Stimulated activated CD8-positive, alpha-beta memory T cell treated with anti-CD3 and anti-CD28 coated beads, Interleukin-7, amount 100 ng/mL, for 4 hours (primary cell): Measurements from ENCODE around the gene TNXB.
"Not testable (repeated sequence)": the region's sequence is repeated elsewhere in the genome, so short reads cannot be mapped to it uniquely, and the experiment has no call there.

Source experiments
- DNase-seq, 2 donors: peaks; one replicate each; pipeline ENCODE4 v3.0.0-alpha.2; 2020; ENCODE audit warnings: low read depth in 2 of 2

Gene TNXB

GRCh38 chr6:32086661-32087573 lies 22.2 kb downstream of the TNXB start:
- no peak for DNase-seq

GRCh38 chr6:32085759-32086459 lies 23.2 kb downstream of the TNXB start:
- no peak for DNase-seq

- DNase-seq, result no peak
Observed at GRCh38 chr6:32084780-32085179, 24.4 kb downstream of the TNXB start.

- no peak for DNase-seq
Observed at GRCh38 chr6:32083812-32084768, 25.0 kb downstream of the TNXB start.

- DNase-seq, result no peak
Observed at GRCh38 chr6:32082935-32083334, 26.2 kb downstream of the TNXB start.

GRCh38 chr6:32082478-32082877 lies 26.7 kb downstream of the TNXB start:
- DNase-seq, result no peak

- no peak for DNase-seq
Observed at GRCh38 chr6:32081168-32081990, 27.8 kb downstream of the TNXB start.

GRCh38 chr6:32079566-32080290 lies 29.4 kb downstream of the TNXB start:
- DNase-seq, result no peak

- no peak for DNase-seq
Observed at GRCh38 chr6:32076321-32076809, 32.8 kb downstream of the TNXB start.

- no peak for DNase-seq
Observed at GRCh38 chr6:32075781-32076180, 33.4 kb downstream of the TNXB start.

GRCh38 chr6:32074996-32075532 lies 34.1 kb downstream of the TNXB start:
- no peak for DNase-seq

GRCh38 chr6:32073613-32074012 lies 35.5 kb downstream of the TNXB start:
- no peak for DNase-seq

- no peak for DNase-seq
Observed at GRCh38 chr6:32073101-32073500, 36.0 kb downstream of the TNXB start.

- DNase-seq, result no peak
Observed at GRCh38 chr6:32070814-32071543, 38.2 kb downstream of the TNXB start.

GRCh38 chr6:32069878-32070515 lies 39.1 kb downstream of the TNXB start:
- DNase-seq, result no peak

- DNase-seq, result no peak
Observed at GRCh38 chr6:32069460-32069859, 39.7 kb downstream of the TNXB start.

GRCh38 chr6:32068867-32069266 lies 40.3 kb downstream of the TNXB start:
- DNase-seq, result no peak

GRCh38 chr6:32068315-32068714 lies 40.8 kb downstream of the TNXB start:
- DNase-seq, result not testable (repeated sequence)

GRCh38 chr6:32067521-32067920 lies 41.6 kb downstream of the TNXB start:
- DNase-seq, result not testable (repeated sequence)
